GM19455 (cell line): ENCODE results near the gene NNAT.

Source experiments
- ATAC-seq: cut with Tn5 transposase; IDR thresholded peaks from one replicate; pipeline ENCODE4 v1.9.1; 2021; ENCODE audit not compliant: unreplicated experiment

Gene NNAT

DNA sequence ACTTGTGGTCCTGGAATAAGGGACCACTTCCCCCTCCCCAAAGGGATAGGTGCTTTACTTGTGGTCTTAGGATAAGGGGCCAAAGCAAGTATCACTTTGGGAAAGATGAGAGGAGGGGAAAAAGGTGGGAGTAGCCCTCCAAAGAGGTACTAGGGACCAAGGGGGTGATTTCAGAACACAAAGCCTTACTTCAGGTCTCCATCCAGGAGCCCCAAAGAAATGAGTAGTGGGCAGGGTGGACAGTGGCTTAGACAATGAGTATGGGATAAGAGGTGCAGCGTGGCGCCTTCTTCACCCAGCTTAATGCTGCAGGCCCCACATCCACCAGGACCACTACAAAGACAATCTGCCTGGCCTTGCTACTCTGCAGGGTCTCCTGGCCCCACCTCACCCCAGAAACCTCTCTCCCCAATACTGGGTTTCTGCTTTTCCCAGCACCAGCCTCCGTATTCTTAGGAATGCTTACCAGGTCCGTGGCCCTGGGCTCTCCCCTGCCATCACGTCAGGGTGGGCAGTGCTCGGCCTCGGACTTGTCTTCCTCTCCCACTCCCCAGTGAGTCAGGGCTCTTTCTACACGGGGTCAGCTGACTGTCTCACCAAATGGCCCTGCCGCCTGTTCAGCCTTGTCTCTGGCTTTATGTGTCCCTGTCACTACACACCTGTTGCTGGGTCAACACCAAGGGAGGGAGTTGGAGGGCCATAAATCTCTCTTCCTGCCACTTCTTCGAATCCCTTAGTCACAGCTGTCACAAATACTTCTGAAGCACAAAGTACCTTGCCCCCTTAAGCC is 3.1 kb downstream of the NNAT start:
- ATAC-seq = no peak

DNA sequence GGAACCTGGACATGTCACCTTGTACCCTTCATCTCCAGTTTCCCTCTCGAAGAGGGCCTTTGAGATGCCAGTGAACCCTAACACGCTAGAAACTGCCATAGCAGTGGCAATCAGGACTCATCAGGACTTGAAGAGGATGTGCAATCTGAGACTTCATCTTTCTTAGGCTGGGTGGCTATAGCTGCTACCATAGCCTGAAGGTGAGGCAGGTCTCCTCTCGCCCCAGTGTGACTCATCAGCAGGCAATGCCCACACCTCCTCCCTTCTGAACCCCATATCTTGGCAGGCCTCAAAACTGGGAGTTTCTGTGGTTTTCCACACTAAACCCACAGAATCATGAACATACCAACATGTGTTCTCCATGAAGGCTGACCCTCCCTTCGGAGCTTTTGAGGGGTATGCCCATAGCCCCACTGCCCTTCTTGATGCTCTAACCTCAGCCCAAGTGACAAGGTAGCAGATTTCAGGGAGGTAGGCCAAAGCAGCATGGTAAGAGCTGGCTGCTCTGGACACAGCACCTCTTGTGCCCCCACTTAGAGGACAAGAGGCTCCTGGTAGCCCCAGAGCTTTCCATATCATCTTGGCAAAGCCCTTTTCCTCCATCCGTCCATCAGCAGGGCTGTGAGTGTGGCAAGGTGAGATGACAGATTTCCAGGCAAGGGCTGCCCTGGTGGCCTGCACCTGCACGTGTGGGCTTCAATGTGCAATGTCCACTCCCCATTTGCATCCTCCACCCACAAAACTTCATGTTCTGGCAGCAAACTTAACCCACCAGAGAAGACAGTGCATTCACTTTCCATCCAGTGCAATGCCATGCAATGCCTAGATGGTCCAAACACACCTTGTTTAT is 4.0 kb downstream of the NNAT start:
- no peak for ATAC-seq

DNA sequence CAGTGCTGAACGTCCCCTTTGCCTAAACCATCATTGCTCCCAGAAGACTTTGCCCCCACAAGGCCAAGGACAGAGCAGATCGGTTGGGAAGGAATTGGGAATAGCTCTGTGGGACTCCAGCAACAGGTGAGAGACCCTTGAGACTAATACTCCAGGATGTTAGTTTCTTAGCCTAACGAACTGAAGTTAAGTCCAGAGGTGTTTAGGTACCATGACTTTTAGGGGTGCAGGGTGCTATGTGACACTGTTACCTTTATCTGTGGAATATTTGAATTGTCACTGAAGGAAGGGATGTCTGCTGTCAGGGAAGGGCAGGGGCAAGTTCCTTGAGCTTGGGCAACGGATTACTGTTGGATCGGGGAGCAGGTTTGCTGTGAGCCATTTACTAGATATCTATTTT is 4.8 kb downstream of the NNAT start:
- no peak for ATAC-seq

DNA sequence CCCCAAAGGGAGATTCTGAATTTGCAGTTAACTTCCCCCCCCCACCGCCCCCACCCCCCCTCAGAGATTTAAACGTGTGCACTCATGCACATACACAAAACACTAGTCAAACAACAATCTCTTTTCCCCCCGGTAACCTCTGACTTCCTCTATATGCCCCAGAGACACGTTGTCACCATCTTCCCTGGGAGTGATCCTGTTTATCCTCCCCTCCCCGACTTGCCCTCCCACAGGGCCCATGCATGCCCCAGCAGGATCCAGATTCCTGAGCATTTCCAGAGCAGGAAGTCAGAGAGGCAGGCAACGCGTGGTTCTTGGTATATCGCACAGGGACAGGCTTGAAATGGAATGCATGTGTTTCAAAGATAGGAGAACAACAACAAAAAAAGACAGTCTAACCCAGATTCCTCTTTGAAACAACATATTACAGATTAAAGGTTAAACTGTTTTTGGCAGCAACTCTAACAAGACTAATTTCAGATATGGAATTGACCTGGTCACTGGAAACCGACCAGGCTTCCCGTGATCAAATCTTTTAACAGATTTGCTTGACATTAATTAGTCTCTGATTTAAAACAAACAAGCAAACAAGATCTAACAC is 5.3 kb downstream of the NNAT start:
- no peak for ATAC-seq

DNA sequence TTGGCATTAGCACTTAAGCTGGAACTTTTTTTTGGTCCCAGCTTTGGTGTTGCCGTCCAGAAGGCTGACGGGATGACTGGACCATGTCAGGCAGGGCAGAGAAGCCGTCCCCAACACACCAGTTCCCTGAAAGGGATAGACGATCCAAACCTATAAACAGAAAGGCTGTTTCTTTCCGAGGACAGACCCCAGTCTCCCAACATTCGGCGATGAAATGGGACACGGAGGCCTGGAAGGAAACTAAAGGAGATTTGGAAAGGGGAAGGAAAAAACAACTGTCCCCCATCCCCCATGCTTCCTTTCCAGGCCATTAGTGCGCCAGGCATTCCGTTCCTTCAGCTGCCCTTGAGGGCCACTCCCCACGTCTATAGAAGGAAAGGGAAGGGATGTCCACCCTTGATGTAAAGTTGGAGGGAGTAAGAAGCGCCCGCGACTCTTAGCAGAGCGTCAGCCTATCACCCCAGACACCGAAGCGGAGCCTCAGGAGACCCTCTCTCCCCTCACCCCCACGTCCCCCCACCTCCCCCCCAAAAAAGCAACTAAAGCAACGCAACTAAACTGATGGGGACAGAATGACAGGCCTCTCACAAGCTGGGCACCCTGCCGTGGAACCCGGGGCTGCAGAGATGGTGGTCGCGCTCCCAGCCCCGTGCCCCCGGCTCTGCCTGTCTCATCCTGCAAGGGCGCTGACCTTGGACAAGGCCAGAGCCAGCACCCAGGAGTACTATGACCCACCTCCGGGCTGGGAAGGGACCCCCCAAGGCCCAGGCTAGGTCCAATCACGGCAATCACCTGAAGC is 6.0 kb downstream of the NNAT start:
- no peak for ATAC-seq

DNA sequence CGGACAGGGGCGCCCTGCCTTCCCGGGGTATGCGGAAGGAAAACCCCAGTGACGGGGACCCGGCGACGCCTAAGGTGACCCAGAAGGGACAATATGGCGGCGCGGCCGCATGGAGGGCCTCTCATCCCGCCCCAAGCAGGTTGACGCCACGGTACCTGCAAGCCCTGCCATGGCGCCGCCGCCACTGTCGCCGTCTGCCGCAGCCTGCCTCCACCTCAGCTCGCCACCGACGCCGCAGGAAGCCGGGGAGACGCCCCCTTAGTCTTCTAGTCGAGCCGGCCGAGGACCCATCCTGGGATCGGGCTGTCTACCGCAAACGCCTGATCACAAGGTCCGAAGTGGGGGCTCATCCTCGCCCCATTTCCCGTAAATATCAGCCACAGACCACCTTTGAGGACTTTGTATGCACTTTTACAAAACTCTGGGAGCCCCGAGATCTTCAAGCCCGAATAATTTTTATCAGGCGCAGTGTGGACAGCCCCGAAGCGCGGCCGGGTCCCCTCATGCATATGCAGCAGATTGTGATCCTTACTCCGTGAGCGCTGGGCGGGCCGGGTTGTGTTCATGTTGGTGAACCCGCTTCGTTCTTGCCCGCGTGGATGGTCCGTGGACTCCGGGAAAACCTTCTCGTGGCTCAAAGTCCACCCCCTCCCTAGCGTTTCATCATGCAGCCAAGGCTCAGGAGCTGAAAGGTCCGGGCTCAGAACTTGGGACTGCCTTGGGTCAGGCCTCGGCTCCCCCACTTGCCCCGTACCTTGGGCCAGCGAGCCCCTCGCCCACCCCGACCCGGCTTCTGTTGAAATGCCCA is 6.8 kb downstream of the NNAT start, which contains the start of gene BLCAP:
TSS of gene BLCAP (minus strand) at position 239 of the 808 bp plus-strand sequence. CDS start 8,702 bp downstream, outside the sequence.
- ATAC-seq = peak; percentile 71

DNA sequence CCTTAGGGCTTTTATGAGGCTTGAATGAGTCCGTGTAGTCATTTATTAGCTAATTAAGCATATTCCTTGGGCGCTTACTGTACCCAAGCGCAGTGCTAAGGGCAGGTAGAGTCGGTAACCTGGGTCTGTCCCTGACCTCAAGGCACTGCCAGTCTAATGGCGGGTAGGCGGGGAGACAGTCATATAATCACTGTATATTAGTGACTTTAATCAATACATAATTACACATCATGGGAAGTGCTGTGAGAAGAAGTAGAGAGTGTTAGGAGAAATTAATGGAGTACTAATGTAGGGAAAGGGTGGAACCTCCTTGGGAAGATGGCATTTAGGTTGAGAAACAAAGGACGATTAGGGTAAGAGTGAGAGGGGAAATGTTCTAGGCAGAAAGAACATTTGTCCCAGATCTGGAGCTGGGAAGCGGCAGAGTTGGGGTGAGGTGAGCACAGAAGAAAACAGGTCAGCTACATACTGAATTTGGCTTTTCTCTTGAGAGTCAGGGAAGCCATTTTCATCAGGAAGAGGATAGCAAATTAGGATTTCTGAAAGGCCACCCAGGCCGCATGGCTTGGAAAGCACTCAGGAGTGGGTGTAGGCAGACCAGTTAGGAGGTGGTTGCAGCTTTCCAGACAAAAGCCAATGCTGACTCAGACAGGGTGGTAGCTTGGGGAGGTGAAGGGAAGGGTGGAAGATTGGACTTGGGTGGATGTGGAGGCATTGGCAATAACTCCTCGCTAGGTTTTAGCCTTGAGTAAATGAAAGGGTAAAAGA is 7.6 kb downstream of the NNAT start:
- no peak for ATAC-seq

DNA sequence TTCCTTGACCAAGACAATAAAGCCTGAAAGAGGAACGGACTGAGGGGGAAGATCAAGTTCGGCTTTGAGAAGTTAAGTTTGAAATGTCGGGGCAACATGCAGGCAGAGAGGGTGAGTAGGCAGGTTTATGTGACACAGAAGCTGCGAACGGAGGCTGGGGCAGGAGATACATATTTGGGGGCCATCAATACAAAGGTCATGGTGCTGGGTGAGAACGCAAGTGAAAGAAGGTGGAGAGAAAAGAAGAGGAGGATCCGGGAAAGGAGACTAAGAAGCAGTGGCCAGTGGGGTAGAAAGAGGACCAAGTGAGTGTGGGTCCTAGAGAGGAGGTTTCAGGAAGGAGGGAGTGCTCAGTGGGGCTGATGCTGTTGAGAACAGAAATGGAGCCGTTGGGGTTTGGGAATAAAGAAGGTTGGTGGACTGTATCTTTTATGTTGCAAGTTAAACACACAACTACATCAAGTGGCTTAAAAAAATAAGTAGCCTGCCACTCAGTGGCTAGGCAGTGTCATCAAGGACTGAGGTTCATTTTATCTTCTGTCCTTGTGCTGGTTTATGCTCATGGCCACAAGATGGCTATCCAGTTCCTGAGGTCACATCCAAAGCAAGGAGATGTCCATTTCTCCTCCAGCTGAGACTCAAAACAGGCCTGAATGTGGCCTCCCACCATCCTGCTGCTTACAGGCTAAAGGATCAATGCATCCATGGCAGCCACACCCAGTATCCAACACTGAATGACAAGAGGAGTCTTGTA is 8.3 kb downstream of the NNAT start:
- no peak for ATAC-seq

DNA sequence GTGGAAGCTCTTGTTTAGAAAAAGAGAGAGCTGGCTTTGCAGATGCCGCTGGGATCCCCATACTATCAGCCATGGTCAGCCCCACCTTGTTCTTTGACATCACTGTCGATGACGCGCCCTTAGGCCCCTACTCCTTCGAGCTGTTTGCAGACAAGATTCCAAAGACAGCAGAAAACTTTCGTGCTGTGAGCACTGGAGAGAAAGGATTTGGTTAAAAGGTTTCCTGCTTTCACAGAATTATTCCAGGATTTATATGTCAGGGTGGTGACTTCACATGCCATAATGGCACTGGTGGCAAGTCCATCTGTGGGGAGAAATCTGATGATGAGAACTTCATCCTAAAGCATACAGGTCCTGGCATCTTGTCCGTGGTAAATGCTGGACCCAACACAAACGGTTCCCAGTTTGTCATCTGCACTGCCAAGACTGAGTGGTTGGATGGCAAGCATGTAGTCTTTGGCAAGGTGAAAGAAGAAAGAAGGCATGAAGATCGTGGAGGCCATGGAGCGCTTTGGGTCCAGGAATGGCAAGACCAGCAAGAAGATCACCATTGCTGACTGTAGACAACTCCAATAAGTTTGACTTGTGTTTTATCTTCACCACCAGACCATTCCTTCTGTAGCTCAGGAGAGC is 9.0 kb downstream of the NNAT start:
- no peak for ATAC-seq

DNA sequence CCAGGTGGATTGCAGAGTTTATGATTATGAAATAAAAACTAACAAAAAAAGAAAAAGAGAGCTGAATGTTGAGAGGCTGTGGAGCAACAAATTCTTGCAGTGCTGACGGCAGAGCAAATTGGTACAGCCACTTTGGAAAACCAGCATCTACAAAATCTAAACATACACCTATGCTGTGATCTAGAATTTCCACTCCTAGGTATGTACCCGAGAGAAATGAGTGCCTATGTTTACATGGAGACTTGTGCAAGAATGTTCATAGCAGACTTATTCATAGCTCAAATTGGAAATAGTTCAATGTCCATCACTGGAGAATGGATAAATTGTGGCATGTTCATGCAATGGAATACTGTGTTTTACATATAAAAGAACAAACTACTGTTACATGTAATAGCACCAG is 9.6 kb downstream of the NNAT start:
- ATAC-seq = no peak

DNA sequence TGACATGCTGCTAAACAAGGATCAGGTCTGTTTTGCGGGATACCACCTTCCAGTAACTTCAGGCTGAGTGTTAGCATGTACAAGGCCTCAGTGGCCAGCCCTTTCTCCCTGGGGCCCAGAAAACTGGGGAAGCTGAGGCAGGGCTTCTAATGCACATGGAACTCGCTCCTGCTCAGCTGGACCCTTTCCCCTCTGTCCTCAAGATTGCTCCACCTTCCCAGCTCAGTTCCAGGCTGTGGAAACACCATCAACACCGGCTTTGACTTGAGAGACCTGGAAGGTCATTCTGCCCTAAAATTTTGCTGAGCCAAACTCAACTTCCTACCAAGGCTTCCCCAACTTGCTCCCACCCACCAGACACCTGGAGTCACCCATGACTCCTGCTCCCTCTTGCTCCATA is 10.8 kb downstream of the NNAT start:
- ATAC-seq = no peak

DNA sequence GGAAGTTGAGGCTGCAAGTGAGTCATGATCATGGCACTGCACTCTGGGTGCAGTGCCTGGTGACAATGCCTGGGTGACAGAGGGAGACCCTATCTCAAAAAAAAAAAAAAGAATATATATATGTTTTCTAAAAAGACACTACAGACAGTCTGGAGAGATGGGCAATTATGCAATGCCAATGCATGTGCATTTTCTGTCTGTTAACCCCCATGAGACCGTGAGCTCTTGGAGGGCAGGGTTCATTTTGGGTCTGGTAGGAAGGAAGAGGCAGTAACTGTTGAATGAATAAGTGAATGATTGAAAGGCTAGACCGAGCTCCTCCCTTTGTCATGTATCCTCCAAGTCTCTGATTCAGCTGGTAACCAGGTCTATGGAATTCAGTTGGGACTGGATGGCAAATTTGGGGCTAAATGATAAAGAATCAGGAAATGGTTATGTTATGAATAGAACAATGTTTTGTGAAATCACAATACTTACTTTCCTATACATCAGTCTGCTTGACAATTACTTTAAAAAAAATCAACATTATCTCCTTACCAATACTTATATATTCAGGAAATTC is 12.2 kb downstream of the NNAT start:
- ATAC-seq = no peak

DNA sequence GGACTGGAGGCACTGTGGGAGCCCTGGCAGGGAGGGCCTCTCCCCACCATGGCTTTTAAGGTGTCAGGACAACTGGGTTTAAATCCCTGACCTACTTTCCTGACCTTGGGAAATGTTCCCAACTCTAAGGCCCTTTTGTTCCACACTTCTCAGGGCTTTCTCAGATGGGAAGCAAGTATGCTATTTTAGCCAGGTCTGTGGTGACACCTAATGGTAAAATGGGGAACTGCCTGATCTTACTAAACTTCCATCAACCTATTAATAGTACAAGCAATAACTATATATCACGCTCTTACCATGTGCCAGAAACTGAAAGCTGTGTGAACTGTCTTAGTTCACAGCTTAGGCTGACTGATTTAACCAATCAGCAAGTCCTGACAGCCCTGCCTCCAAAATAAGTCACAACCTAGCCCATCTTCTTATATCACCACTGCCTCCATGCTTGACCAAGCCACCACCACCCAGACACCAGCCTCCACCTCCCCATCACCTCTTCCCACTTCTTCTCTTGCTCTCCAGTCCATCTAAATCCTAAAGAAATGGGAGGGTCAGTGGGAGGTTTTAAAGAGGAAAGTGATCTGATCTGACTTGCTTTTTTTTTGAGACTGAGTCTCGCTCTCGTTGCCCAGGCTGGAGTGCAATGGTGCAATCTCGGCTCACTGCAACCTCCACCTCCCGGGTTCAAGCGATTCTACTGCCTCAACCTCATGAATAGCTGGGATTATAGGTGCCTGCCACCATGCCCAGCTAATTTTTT is 13.5 kb downstream of the NNAT start:
- no peak for ATAC-seq

DNA sequence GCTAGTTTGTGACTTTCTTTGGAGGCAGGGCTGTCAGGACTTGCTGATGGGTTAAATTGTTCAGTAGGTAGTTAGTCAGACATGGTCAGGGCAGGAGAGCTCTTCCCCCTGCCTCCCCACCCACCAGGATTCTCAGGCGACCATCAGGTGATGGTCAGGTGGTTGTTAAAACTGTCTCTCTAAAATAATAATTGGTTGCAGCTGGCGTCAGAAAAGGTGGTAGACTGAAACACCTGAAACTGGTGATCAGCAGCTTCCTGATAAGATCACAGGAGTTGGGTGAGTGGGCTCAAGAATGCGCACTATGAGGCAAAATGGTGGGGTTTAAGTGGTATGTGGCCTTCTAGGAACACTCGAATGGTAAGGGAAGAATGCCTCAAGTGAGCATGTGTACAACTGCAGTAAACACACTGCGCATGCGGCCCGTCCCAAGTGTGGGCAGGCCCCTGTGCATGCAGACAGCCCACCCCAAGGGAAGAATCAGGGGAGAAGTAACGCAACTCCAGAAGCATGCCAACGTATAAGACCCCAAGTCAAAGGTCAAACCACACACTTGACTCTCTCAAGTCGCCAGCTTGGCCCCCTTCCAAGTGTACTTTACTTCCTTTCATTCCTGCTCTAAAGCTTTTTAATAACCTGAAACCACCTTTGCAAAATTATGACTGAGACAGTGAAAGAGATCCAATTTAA is 14.5 kb downstream of the NNAT start:
- no peak for ATAC-seq

DNA sequence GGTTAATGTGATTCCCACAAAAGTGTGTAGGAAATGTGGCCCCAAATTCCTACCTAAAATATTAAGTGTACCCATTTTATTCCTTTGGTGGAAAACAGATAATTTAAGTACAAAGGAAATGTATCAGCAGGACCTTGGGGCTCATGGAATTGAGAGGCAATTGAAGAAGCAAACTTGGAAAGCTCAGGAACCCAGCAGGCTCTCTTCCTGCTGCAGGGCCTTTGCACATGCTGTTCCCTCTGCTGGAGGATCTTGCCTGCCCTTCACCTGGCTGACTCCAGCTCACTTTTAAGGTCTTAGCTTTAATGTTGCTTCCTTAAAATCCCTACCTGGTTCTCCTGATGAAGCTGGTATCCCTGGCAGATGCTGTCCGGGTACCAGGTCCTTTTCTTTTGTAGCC is 16.5 kb downstream of the NNAT start:
- no peak for ATAC-seq

DNA sequence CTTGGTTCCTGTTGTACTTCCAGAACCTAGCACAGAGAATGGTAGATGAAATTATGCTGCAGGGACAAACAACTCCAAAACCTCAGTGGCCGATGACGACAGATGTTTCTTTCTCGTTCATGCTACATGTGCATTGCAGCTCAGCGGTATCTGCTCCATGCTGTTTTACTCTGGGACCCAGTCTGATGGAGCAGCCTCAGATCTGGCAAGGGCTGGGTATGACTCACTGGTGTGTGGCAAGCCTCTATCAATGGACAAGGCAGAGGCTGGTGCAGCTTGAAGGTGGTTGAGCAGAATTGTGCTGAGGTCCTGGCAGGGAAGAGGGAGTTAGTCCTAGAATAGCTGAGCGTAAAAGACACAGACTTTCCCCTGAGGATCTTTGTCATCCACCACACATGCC is 17.0 kb downstream of the NNAT start:
- ATAC-seq = no peak

DNA sequence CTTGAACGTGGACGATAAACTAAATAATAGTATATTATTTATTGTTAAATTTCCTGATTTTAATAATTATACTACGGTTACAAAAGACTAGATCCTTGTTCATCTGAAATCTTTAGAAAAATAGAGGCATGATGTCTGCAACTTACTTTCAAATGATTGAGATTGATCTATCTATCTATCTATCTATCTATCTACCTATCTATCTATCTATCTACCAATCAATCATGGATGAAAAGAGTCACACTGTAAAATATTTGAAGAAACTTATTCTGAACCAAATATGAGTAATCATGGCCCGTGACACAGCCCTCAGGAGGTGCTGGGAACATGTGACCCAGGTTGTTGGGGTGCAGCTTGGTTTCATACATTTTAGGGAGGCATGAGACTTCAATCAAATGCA is 18.4 kb downstream of the NNAT start:
- no peak for ATAC-seq
